Measurements from ENCODE around the gene CAMTA1.

- TF ChIP-seq CTCF (IDR thresholded peaks at IDR 0.05), result no peak
- TF ChIP-seq EZH2 (IDR thresholded peaks at IDR 0.05), result no peak
- TF ChIP-seq EZH2phosphoT487 (IDR thresholded peaks at IDR 0.05), result no peak
These were observed 19.8 kb downstream of the CAMTA1 start for GRCh38 chr1:6805004-6805416.

Measured in neural progenitor cell (in vitro differentiated cells).